GM12873 (cell line): ENCODE measurements around the gene ZKSCAN1.

ENCODE experiments used
- TF ChIP-seq, protein P1 (sequence below): IDR thresholded peaks from 2 replicates; pipeline ENCODE4 v1.5.1; 2012; ENCODE audit warnings: low read depth, mild to moderate bottlenecking, moderate library complexity, low read length, control low read depth; ENCODE audit not compliant: insufficient read depth; ENCODE audit errors: missing control alignments

Gene ZKSCAN1

GRCh38 chr7:100016215-100016901 lies 962 bp downstream of the ZKSCAN1 start:
- TF ChIP-seq, protein P1, sequence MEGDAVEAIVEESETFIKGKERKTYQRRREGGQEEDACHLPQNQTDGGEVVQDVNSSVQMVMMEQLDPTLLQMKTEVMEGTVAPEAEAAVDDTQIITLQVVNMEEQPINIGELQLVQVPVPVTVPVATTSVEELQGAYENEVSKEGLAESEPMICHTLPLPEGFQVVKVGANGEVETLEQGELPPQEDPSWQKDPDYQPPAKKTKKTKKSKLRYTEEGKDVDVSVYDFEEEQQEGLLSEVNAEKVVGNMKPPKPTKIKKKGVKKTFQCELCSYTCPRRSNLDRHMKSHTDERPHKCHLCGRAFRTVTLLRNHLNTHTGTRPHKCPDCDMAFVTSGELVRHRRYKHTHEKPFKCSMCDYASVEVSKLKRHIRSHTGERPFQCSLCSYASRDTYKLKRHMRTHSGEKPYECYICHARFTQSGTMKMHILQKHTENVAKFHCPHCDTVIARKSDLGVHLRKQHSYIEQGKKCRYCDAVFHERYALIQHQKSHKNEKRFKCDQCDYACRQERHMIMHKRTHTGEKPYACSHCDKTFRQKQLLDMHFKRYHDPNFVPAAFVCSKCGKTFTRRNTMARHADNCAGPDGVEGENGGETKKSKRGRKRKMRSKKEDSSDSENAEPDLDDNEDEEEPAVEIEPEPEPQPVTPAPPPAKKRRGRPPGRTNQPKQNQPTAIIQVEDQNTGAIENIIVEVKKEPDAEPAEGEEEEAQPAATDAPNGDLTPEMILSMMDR, result no peak

GRCh38 chr7:100017300-100017699 lies 1.9 kb downstream of the ZKSCAN1 start:
- TF ChIP-seq, protein P1, result no peak

- TF ChIP-seq, protein P1, result no peak
Observed at GRCh38 chr7:100017875-100018274, 2.5 kb downstream of the ZKSCAN1 start.

DNA sequence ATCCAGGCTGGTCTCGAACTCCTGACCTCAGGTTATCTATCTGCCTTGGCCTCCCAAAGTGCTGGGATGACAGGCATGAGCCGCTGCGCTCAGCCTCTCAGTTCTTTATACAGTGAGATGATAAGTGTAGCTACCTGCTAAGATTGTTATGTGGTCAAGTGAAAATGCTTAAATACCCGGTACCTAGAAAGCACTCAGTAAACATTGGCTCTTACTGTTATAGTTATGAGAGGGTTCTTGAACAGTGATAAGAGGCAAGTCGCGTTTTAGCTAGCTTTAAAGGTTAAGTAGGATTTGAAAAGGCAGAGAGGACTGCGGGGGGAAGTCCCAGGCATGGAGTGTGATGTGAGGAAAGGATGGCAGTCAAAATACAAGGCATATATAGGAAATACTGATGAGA lies 4.5 kb downstream of the ZKSCAN1 start:
- TF ChIP-seq, protein P1, result no peak

- TF ChIP-seq, protein P1, result no peak
Observed at GRCh38 chr7:100021297-100021696, 5.9 kb downstream of the ZKSCAN1 start.

- TF ChIP-seq, protein P1, result no peak
Observed at GRCh38 chr7:100022621-100023020, 7.2 kb downstream of the ZKSCAN1 start.

DNA sequence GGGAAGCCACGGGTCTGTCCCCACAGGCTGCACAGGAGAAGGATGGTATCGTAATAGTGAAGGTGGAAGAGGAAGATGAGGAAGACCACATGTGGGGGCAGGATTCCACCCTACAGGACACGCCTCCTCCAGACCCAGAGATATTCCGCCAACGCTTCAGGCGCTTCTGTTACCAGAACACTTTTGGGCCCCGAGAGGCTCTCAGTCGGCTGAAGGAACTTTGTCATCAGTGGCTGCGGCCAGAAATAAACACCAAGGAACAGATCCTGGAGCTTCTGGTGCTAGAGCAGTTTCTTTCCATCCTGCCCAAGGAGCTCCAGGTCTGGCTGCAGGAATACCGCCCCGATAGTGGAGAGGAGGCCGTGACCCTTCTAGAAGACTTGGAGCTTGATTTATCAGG lies 8.1 kb downstream of the ZKSCAN1 start:
- TF ChIP-seq, protein P1, result no peak
